K562 (cell line): ENCODE measurements around the gene QSOX2. TPM values are rescaled to one million over a fixed set of nuclear protein-coding genes. Genes with fewer than 3 reads are reported as not detected.

Source experiments
- ATAC-seq: fragments of 200-7000 bp; cut with Tn5 transposase; 3 replicates; pipeline ENCODE4 v1.9.1; 2020; ENCODE audit warnings: moderate library complexity
- BruUV-seq: library from RNA; stranded (reverse); fragments of 400-500 nt; replicated peaks from 2 replicates; lab custom pipeline; 2021; lab: Mats Ljungman, UMichigan
- CTCF ChIA-PET: fragments of 300-600 bp; formaldehyde crosslinking; extraction: SDS; loops from one replicate; lab custom pipeline; 2021; ENCODE audit warnings: low intra/inter-chr PET ratio; lab: Yijun Ruan, JAX
- POLR2A ChIA-PET: fragments of 300-600, 350-650 bp; sonication (Branson Sonifier 250); formaldehyde crosslinking; extraction: SDS; loops from one replicate; lab custom pipeline; 2021; ENCODE audit warnings: antibody characterized with exemption, inconsistent platforms; lab: Yijun Ruan, JAX
- DNase-seq, 4 experiments: peaks; one replicate each; pipeline versions ENCODE4 v3.0.0 to v3.0.0-alpha.2; 2011 to 2018; ENCODE audit warnings: low spot score in 3 of 4, mixed read lengths in 3 of 4; ENCODE audit errors: extremely low read depth in 1 of 4
- FAIRE-seq: peaks from 2 replicates; lab custom pipeline; 2011; peaks lifted over from hg19 to GRCh38; lab: Jason Lieb, UNC
- H2AFZ ChIP-seq: 2 replicates; pipeline ENCODE4 v1.6.0; 2011; ENCODE audit warnings: low read depth, low read length, control low read depth, inconsistent platforms
- H3K27ac ChIP-seq: fragments of 200-600 bp; 3 replicates; pipeline ENCODE4 v1.8.0; 2011; ENCODE audit warnings: low read depth, mild to moderate bottlenecking, control low read depth, inconsistent platforms, low read length, moderate library complexity, mixed read lengths; ENCODE audit errors: extremely low read depth
- H3K27me3 ChIP-seq, 2 experiments: fragments of 300-600 bp in 1 of 2; 2 replicates in 1 of 2; 3 replicates in 1 of 2; pipeline versions ENCODE4 v1.6.0 to v1.8.0; 2011; ENCODE audit warnings: inconsistent platforms in 2 of 2, low read length in 2 of 2, mild to moderate bottlenecking in 1 of 2, mixed read lengths in 1 of 2, moderate library complexity in 1 of 2; ENCODE audit not compliant: control insufficient read depth in 2 of 2, insufficient read depth in 2 of 2
- H3K36me3 ChIP-seq: fragments of 300-600 bp; 3 replicates; pipeline ENCODE4 v1.8.0; 2011; ENCODE audit warnings: mild to moderate bottlenecking, low read length, inconsistent platforms; ENCODE audit not compliant: control insufficient read depth, insufficient read depth
- H3K4me1 ChIP-seq, 2 experiments: fragments of 200-600 bp in 1 of 2; replicated peaks in 1 of 2; 2 replicates in 1 of 2; 3 replicates in 1 of 2; pipeline versions ENCODE4 v1.5.1 to v1.8.0; 2011; ENCODE audit warnings: inconsistent platforms in 2 of 2, low read length in 2 of 2, mild to moderate bottlenecking in 1 of 2, mixed read lengths in 1 of 2, moderate library complexity in 1 of 2; ENCODE audit not compliant: control insufficient read depth in 2 of 2, insufficient read depth in 2 of 2
- H3K4me2 ChIP-seq: 2 replicates; pipeline ENCODE4 v1.6.1; 2011; ENCODE audit warnings: low read length, control low read depth, inconsistent platforms, mixed read lengths; ENCODE audit not compliant: insufficient read depth
- H3K4me3 ChIP-seq: fragments of 200-600 bp; sonication (generic), shearing (Covaris generic); 2 replicates; pipeline ENCODE4 v1.5.1; 2016; ENCODE audit warnings: control low read depth, inconsistent platforms
- H3K79me2 ChIP-seq: fragments of 200-600 bp; 3 replicates; pipeline ENCODE4 v1.8.0; 2011; ENCODE audit warnings: low read length, inconsistent platforms; ENCODE audit not compliant: control insufficient read depth, insufficient read depth
- H3K9ac ChIP-seq, 2 experiments: 2 replicates each; pipeline versions ENCODE4 v1.6.0 to v1.6.1; 2011; ENCODE audit warnings: low read depth in 2 of 2, low read length in 2 of 2, control low read depth in 1 of 2, inconsistent platforms in 1 of 2, mild to moderate bottlenecking in 1 of 2, mixed read lengths in 1 of 2; ENCODE audit not compliant: insufficient read depth in 1 of 2
- H3K9me1 ChIP-seq: one replicate; pipeline ENCODE4 v1.6.0; 2011; ENCODE audit warnings: inconsistent platforms, mild to moderate bottlenecking, low read length, moderate library complexity; ENCODE audit not compliant: control insufficient read depth, insufficient read depth
- H3K9me3 ChIP-seq: replicated peaks from 2 replicates; pipeline ENCODE4 v1.5.1; 2011; ENCODE audit warnings: low read depth, low read length, inconsistent platforms; ENCODE audit not compliant: control insufficient read depth, insufficient read depth
- H4K20me1 ChIP-seq: replicated peaks from 2 replicates; pipeline ENCODE4 v1.6.1; 2011; ENCODE audit warnings: low read length, inconsistent platforms, mixed read lengths; ENCODE audit not compliant: control insufficient read depth, insufficient read depth
- HNRNPL ChIP-seq: fragments of 200-400 bp; formaldehyde crosslinking; IDR thresholded peaks from 2 replicates; pipeline ENCODE4 v1.6.1; 2017; ENCODE audit warnings: low read depth, mild to moderate bottlenecking, low read length
- ZNF384 ChIP-seq: IDR thresholded peaks from 2 replicates; pipeline ENCODE4 v1.6.1; 2012; ENCODE audit warnings: low read depth, low read length, improper control_type of control experiment
- WGBS: fragments of 100-300 bp; shearing (Covaris generic); methylation state at CpG from one replicate; pipeline ENCODE4 v1.1.6; 2016; ENCODE audit warnings: low coverage, mixed read lengths; ENCODE audit not compliant: insufficient coverage; ENCODE audit errors: missing lambda C conversion rate; 5-methylcytosine and 5-hydroxymethylcytosine counted together
- in situ Hi-C: fragments of 300-500 bp; cut with MboI; formaldehyde crosslinking; loops from 4 replicates; pipeline ENCODE4 v1.15.0; 2018; ENCODE audit warnings: inconsistent platforms, mixed read lengths
- intact Hi-C: fragments of 100-400 bp; cut with micrococcal nuclease; formaldehyde crosslinking; loops from 2 replicates; pipeline ENCODE4 v1.14.2; 2022
- polyA plus RNA-seq, 8 experiments: library from polyadenylated mRNA; depleted of rRNA in 4 of 8; stranded (reverse) in 5 of 8; unstranded in 3 of 8; fragments of >200 nt; fragmentation: Nextera tagmentation in 2 of 8; fragmentation: Illumina TruSeq in 1 of 8; extraction: Ambion mirVana in 2 of 8; extraction: Trizol in 1 of 8; gene quantifications; 2 replicates each; pipeline versions ENCODE4 v1.2.1 to v1.2.3, GENCODE V29; 2011 to 2014; ENCODE audit warnings: inconsistent platforms in 1 of 8, missing spikeins in 1 of 8
- total RNA-seq, 7 experiments: library from RNA; depleted of rRNA in 6 of 7; stranded (reverse); fragments of >200 nt in 6 of 7; fragmentation: Illumina TruSeq in 2 of 7; extraction: Trizol in 2 of 7; gene quantifications; 2 replicates each; pipeline versions ENCODE4 v1.2.1 to v1.2.3, GENCODE V29; 2011 to 2021; ENCODE audit warnings: low replicate concordance in 1 of 7

Gene QSOX2
- total and polyA plus RNA-seq, 9 of the 15 experiments (the other 6 are each of a cell fraction or from before 2014, with no cell fraction given): 0.51 to 23.7 (median 12.7) TPM

- Histone ChIP-seq H4K20me1 (peaks cover 19% of the 10 kb centered on the region), H3K4me2 (no peak overlapping the region), H2AFZ (no peak overlapping the region), H3K9ac (no peak overlapping the region), H3K4me3 (no peak overlapping the region), H3K27me3 (peaks cover 25 to 42% of the 10 kb centered on the region in 2 experiments; a peak in 4 of 5 replicates), H3K4me1 (peaks cover 18 to 72% of the 10 kb centered on the region in 2 experiments), H3K27ac (no peak overlapping the region), H3K79me2 (no peaks in the 10 kb centered on the region), H3K9me1 (peaks cover 4% of the 10 kb centered on the region), H3K36me3 (peaks cover 13% of the 10 kb centered on the region; the same call in 2 of the 3 replicates), H3K9me3 (no peaks in the 10 kb centered on the region)
- BruUV-seq: no TSS peak
- ATAC-seq (no peak), FAIRE-seq (no peak), DNase-seq (peak in 1 of 4 experiments; percentile 12)
- POLR2A ChIA-PET: interaction anchor here (0.7 to 1.3 kb wide), 2 partner anchors 13 to 89 kb away, joined by 3 to 4 read pairs; no protein-coding TSS in a partner anchor
- WGBS: 41% methylated on average over 38 of the region's 99 CpGs
- CTCF ChIA-PET: no interaction called here
- in situ Hi-C loops: no loop called here
- intact Hi-C loops: no loop called here
- TF ChIP-seq HNRNPL (0 out of 2 replicates have a peak, but pooled peaks have one; percentile 15), ZNF384 (no peak)
Measured at GRCh38 chr9:136202454-136203407, 42.9 kb downstream of the QSOX2 start.
